Subcutaneous preadipocyte (primary cell): ENCODE measurements around the gene GAS2L3. TPM values are rescaled to one million over a fixed set of nuclear protein-coding genes. Genes with fewer than 3 reads are reported as not detected.

ENCODE experiments used
- small RNA-seq: library from RNA; depleted of rRNA; stranded (forward); fragments of <200 nt; gene quantifications from one replicate; pipeline ENCODE3, GENCODE V24; 2012
- total RNA-seq: library from RNA; depleted of rRNA; stranded (reverse); fragments of >200 nt; gene quantifications from 2 replicates; pipeline ENCODE4 v1.2.3, GENCODE V29; 2012

GAS2L3 gene
- total RNA-seq, result 33.1 and 56.7 TPM in 2 replicates

DNA sequence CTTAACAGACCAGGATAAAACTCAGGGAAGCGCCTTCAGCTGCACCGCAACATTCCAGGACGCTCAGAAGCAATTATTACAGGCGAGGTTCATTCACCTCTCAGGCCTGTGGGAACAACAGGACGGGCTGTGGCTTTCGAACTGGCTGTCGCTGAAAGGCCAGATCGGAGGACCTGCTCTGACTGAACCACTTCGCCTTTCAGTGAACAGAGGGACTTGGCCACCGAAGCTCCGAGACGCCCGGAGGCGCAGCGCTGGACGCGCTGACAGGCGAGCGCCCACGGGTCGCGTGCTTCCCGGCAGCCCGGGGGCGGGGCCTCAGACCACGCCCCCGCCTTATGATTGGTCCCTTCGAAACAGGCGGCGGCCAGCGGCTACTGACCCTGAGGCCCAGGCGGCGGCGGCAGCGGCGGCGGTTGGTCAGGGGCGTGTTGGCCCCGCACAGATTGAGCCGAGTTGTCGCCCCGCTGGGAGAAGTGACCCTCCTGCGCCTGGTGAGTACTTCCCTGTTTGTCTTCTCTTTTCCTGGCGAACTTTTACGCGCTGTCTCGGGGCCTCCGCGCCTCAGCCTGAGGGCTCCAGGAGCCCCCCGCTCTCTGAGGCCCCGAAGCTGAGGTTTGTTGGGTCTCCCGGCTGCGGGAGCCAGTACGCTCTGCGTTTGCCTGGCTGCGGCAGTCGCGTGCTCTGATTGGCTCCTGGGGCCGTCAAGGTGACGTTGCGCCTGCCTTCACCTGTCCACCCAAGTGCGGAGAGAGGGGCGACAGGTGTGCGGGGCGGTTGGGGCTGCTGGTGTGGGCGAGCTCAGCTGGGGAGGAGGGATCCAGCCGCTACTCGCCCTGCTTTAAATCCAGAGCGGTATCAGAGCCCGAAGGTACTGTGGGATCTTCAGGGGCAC is at the start of gene GAS2L3:
Gene GAS2L3 (plus strand): TSS at position 393 of the 895 bp plus-strand sequence. CDS start 21,221 bp downstream, outside the sequence.

Small RNAs within 50 kb of the gene (small RNA-seq; reads per million reads assigned to genes)
- not detected for gene AC010200.2

Other genes starting within 250 kb of the GAS2L3 start
- under 0.01 TPM in 1 of 2 replicates, not detected in the other for gene SLC17A8, start 216.6 kb upstream of the GAS2L3 start, total RNA-seq
- gene NR1H4, start 99.8 kb upstream of the GAS2L3 start, total RNA-seq, result not detected in 2 replicates
- 1.8 and 4.3 TPM in 2 replicates for gene ANO4, start 221.1 kb downstream of the GAS2L3 start, total RNA-seq